ENCODE data around the gene PPFIA3. TPM values are rescaled to one million over a fixed set of nuclear protein-coding genes. Genes with fewer than 3 reads are reported as not detected.

The PPFIA3 gene
- polyA plus RNA-seq, 1 of the 3 experiments (the other 2 are of a cell fraction) = 5.7 TPM

- TF ChIP-seq, protein P1, sequence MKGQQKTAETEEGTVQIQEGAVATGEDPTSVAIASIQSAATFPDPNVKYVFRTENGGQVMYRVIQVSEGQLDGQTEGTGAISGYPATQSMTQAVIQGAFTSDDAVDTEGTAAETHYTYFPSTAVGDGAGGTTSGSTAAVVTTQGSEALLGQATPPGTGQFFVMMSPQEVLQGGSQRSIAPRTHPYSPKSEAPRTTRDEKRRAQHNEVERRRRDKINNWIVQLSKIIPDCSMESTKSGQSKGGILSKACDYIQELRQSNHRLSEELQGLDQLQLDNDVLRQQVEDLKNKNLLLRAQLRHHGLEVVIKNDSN (IDR thresholded peaks at IDR 0.05; ENCODE audit: borderline replicate concordance, low read depth) = no peak
- TF ChIP-seq, protein P2, sequence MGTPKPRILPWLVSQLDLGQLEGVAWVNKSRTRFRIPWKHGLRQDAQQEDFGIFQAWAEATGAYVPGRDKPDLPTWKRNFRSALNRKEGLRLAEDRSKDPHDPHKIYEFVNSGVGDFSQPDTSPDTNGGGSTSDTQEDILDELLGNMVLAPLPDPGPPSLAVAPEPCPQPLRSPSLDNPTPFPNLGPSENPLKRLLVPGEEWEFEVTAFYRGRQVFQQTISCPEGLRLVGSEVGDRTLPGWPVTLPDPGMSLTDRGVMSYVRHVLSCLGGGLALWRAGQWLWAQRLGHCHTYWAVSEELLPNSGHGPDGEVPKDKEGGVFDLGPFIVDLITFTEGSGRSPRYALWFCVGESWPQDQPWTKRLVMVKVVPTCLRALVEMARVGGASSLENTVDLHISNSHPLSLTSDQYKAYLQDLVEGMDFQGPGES (IDR thresholded peaks at IDR 0.05; ENCODE audit: low read depth, low read length) = no peak
- TF ChIP-seq RCOR1 (IDR thresholded peaks at IDR 0.05; ENCODE audit: low read length) = no peak
- TF ChIP-seq, protein P3, sequence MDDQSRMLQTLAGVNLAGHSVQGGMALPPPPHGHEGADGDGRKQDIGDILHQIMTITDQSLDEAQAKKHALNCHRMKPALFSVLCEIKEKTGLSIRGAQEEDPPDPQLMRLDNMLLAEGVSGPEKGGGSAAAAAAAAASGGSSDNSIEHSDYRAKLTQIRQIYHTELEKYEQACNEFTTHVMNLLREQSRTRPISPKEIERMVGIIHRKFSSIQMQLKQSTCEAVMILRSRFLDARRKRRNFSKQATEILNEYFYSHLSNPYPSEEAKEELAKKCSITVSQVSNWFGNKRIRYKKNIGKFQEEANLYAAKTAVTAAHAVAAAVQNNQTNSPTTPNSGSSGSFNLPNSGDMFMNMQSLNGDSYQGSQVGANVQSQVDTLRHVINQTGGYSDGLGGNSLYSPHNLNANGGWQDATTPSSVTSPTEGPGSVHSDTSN (IDR thresholded peaks at IDR 0.05) = no peak
- no peak for TF ChIP-seq FOXM1 (IDR thresholded peaks at IDR 0.05; ENCODE audit: low read depth)
- TF ChIP-seq JUND (IDR thresholded peaks at IDR 0.05) = no peak
- no peak for TF ChIP-seq CTCF (IDR thresholded peaks at IDR 0.05)
Observed at GRCh38 chr19:49091391-49092038, 27.8 kb upstream of the PPFIA3 start (continued).

DNA sequence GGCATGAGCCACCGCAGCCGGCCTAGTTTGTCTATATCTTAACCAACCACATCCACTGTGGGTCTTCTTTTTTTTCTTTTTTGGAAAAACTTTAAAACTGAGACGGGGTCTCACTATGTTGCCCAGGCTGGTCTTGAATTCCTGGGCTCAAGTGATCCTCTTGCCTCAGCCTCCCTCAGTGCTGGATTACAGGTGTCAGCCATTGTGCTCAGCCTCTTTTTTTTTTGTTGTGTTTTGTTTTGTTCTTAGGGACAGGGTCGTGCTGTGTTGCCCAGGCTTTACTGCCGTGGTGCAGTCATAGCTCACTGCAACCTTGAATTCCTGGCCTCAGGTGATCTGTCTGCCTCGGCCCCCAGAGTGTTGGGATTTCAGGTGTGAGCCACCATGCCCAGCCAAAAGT, 26.7 kb upstream of the PPFIA3 start:
- POLR2A ChIA-PET = no interaction called here
- 96% methylated on average over 6 of the region's 6 CpGs for WGBS (ENCODE audit: low lambda C conversion rate)
- no peak overlapping the region for H2AFZ ChIP-seq (ENCODE audit: low read depth)
- peaks cover 91% of the 10 kb centered on the region for H4K20me1 ChIP-seq (ENCODE audit: insufficient read depth)
- no peak overlapping the region for H3K27ac ChIP-seq (ENCODE audit: low read depth in 2 of 2, low read length in 1 of 2)
- H3K4me3 ChIP-seq (ENCODE audit: low read depth in 2 of 2, low read length in 1 of 2) = no peak overlapping the region
- H3F3A ChIP-seq (replicated peaks; ENCODE audit: insufficient read depth) = peaks cover 25% of the 10 kb centered on the region
- CTCF ChIA-PET = interaction anchor here (0.6 to 1.3 kb wide), 2 partner anchors 13 to 106 kb away, joined by 3 to 4 read pairs; no protein-coding TSS in a partner anchor
- no peak for DNase-seq
- H3K27me3 ChIP-seq (ENCODE audit: insufficient read depth) = no peaks in the 10 kb centered on the region
- H3K4me1 ChIP-seq (ENCODE audit: control insufficient read depth in 1 of 2, insufficient read depth in 2 of 2, low read depth in 1 of 2, low read length in 1 of 2) = no peaks in the 10 kb centered on the region; a peak in 1 of 4 replicates
- peaks cover 96% of the 10 kb centered on the region for H3K79me2 ChIP-seq (ENCODE audit: insufficient read depth)
- no peaks in the 10 kb centered on the region for H3K9me3 ChIP-seq
- peaks cover 45 to 70% of the 10 kb centered on the region in 2 experiments for H3K36me3 ChIP-seq (replicated peaks in 1 of 2; ENCODE audit: control insufficient read depth in 1 of 2, insufficient read depth in 2 of 2, low read length in 1 of 2)
- no peak for TF ChIP-seq YY1 (IDR thresholded peaks at IDR 0.05; ENCODE audit: low read depth)
- TF ChIP-seq EZH2phosphoT487 (IDR thresholded peaks at IDR 0.05; ENCODE audit: borderline replicate concordance, low read depth) = no peak
- no peak for TF ChIP-seq POLR2AphosphoS5 (IDR thresholded peaks at IDR 0.05; ENCODE audit: low read depth, low read length)
- TF ChIP-seq REST (IDR thresholded peaks at IDR 0.05; ENCODE audit: low read depth, low read length) = no peak
- TF ChIP-seq MEF2A (IDR thresholded peaks at IDR 0.05; ENCODE audit: borderline replicate concordance, low read depth) = no peak
- TF ChIP-seq CHD2 (IDR thresholded peaks at IDR 0.05; ENCODE audit: low read length, partially characterized antibody) = no peak
- TF ChIP-seq, protein P2 (IDR thresholded peaks at IDR 0.05; ENCODE audit: low read depth, low read length) = no peak
- TF ChIP-seq FOSL2 (IDR thresholded peaks at IDR 0.05; ENCODE audit: borderline replicate concordance, low read depth) = no peak
- TF ChIP-seq FOXJ3 (CRISPR knock-in tag; IDR thresholded peaks at IDR 0.05) = no peak
- TF ChIP-seq RCOR1 (IDR thresholded peaks at IDR 0.05; ENCODE audit: low read length) = no peak
- no peak for TF ChIP-seq SIN3A (IDR thresholded peaks at IDR 0.05; ENCODE audit: borderline replicate concordance, low read depth, low read length)
- no peak for TF ChIP-seq TEAD4 (IDR thresholded peaks at IDR 0.05; ENCODE audit: borderline replicate concordance, insufficient read depth)
- TF ChIP-seq, protein P4, sequence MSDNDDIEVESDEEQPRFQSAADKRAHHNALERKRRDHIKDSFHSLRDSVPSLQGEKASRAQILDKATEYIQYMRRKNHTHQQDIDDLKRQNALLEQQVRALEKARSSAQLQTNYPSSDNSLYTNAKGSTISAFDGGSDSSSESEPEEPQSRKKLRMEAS (IDR thresholded peaks at IDR 0.05; ENCODE audit: low read depth) = no peak
- no peak for TF ChIP-seq NFIC (IDR thresholded peaks at IDR 0.05; ENCODE audit: borderline replicate concordance)
- TF ChIP-seq GABPA (IDR thresholded peaks at IDR 0.05; ENCODE audit: low read depth) = no peak
- no peak overlapping the region for H3K9ac ChIP-seq
- no peak overlapping the region for H3K4me2 ChIP-seq
- H3K9me2 ChIP-seq = no peaks in the 10 kb centered on the region
